Psoas muscle (tissue), 8 donors: ENCODE results near the gene GNB1L. TPM values are rescaled to one million over a fixed set of nuclear protein-coding genes. Genes with fewer than 3 reads are reported as not detected.
A peak's percentile ranks its signal among the peaks of the same experiment; 100 is the strongest.

Experiments used
- ATAC-seq, 4 donors: fragments of 200-7000 bp; cut with Tn5 transposase; one replicate each; pipeline ENCODE4 v1.9.1; 2020; ENCODE audit warnings: moderate library complexity in 3 of 4, mild to moderate bottlenecking in 2 of 4
- DNase-seq, 2 donors: peaks; one replicate each; pipeline ENCODE4 v3.0.0-alpha.2; 2020
- H3K27ac ChIP-seq: fragments of 200-600 bp; one replicate; pipeline ENCODE4 v1.8.0; 2022
- H3K27me3 ChIP-seq, 3 donors: fragments of 200-600 bp in 1 of 3; one replicate each; pipeline versions ENCODE4 v1.6.1 to v1.8.0; 2013 to 2022; ENCODE audit warnings: low read length in 2 of 3, mild to moderate bottlenecking in 2 of 3, moderate library complexity in 1 of 3; ENCODE audit not compliant: insufficient read depth in 3 of 3
- H3K36me3 ChIP-seq, 2 donors: fragments of 200-600 bp in 1 of 2; one replicate each; pipeline versions ENCODE4 v1.6.1 to v1.8.0; 2013 to 2022; ENCODE audit warnings: low read depth in 1 of 2, mild to moderate bottlenecking in 1 of 2, moderate library complexity in 1 of 2; ENCODE audit not compliant: insufficient read depth in 1 of 2
- H3K4me1 ChIP-seq: fragments of 200-600 bp; one replicate; pipeline ENCODE4 v1.8.0; 2022
- H3K4me3 ChIP-seq: fragments of 200-600 bp; one replicate; pipeline ENCODE4 v1.8.0; 2022; ENCODE audit warnings: mild to moderate bottlenecking
- H3K9me3 ChIP-seq: fragments of 200-600 bp; one replicate; pipeline ENCODE4 v1.8.0; 2022
- CTCF ChIP-seq: fragments of 200-600 bp; IDR thresholded peaks from one replicate; pipeline ENCODE4 v1.8.0; 2022; ENCODE audit warnings: antibody characterized with exemption
- WGBS, 3 donors: extraction: QIAGEN DNeasy Blood & Tissue Kit; methylation state at CpG; one replicate each; pipeline versions ENCODE4 v1.1.6 to v1.1.7; 2013; 5-methylcytosine and 5-hydroxymethylcytosine counted together
- intact Hi-C, 2 donors: fragments of 100-400 bp; cut with DNase I; formaldehyde crosslinking; loops; one replicate each; pipeline versions ENCODE4 v1.11.0 to v1.14.2; 2022
- polyA plus RNA-seq, 3 donors: library from polyadenylated mRNA; stranded (reverse); fragments of 200-250 nt; gene quantifications; one replicate each; pipeline ENCODE4 v1.2.3, GENCODE V29; 2013
- total RNA-seq, 4 donors: library from RNA; stranded (reverse); fragmentation: NEBNext Ultra II Directional in 2 of 4; extraction: Animal tissue kit (Norgen Biotek cat#: 25700) in 2 of 4; gene quantifications; one replicate each; pipeline versions ENCODE4 v1.2.1 to v1.2.4, GENCODE V29; 2021 to 2023
- donor health status: healthy with polysubstance abuse.
- donor health status: DM: no; HTN: no; CAD: no; lungs with moderate emphysema.
- donor health status: Bipolar disorder and iron deficiency.
- donor health status: healthy.
- donor health status: DM: yes; HTN: yes; CAD: no.
- donor health status: DM: no; HTN: no; CAD: no.
- donor health status: DM: no; HTN: no; CAD: no.
- donor health status: DM: yes; HTN: yes; CAD: no.

The GNB1L gene
- total and polyA plus RNA-seq, 7 donors = 1.5 to 7.6 (median 3.3) TPM

GRCh38 chr22:19787849-19788141 lies 66.9 kb downstream of the GNB1L start:
- Histone ChIP-seq H3K36me3 (no peaks in the 10 kb centered on the region), H3K27me3 (no peaks in the 10 kb centered on the region), H3K4me3 (no peak overlapping the region), H3K27ac (no peak overlapping the region), H3K4me1 (no peaks in the 10 kb centered on the region), H3K9me3 (no peaks in the 10 kb centered on the region)
- WGBS, 3 donors = 90 to 93% (median 90%) methylated on average over 9 of the region's 9 CpGs
- TF ChIP-seq CTCF = no peak
- intact Hi-C loops = no loop called here
- ATAC-seq (peak in 2 of 4 donors; percentile 16 to 27), DNase-seq (peak in 1 of 2 donors; percentile 26)

GRCh38 chr22:19786959-19787848 lies 67.5 kb downstream of the GNB1L start:
- intact Hi-C loops = no loop called here
- WGBS, 3 donors = 87 to 92% (median 92%) methylated on average over 27 to 28 of the region's 28 CpGs
- TF ChIP-seq CTCF = no peak
- Histone ChIP-seq H3K27me3 (no peaks in the 10 kb centered on the region), H3K27ac (no peak overlapping the region), H3K9me3 (no peaks in the 10 kb centered on the region), H3K4me1 (no peaks in the 10 kb centered on the region), H3K4me3 (no peak overlapping the region), H3K36me3 (no peaks in the 10 kb centered on the region)
- ATAC-seq (peak in 2 of 4 donors; percentile 15 to 18), DNase-seq (peak in 1 of 2 donors; percentile 36)

- no peak overlapping the region for H3K4me3 ChIP-seq
- intact Hi-C loops = no loop called here
- no peaks in the 10 kb centered on the region for H3K9me3 ChIP-seq
- no peaks in the 10 kb centered on the region for H3K36me3 ChIP-seq
- no peak overlapping the region for H3K27ac ChIP-seq
- TF ChIP-seq CTCF = no peak
- DNase-seq = peak in 1 of 2 donors; percentile 35
- H3K4me1 ChIP-seq = no peaks in the 10 kb centered on the region
- H3K27me3 ChIP-seq = no peaks in the 10 kb centered on the region
- WGBS, 3 donors = 87 to 91% (median 90%) methylated on average over 6 of the region's 6 CpGs
- no peak for ATAC-seq
Measured at GRCh38 chr22:19786264-19786585, 68.4 kb downstream of the GNB1L start.

- Histone ChIP-seq H3K4me3 (no peak overlapping the region), H3K4me1 (no peaks in the 10 kb centered on the region), H3K27me3 (no peaks in the 10 kb centered on the region), H3K9me3 (no peaks in the 10 kb centered on the region), H3K36me3 (no peaks in the 10 kb centered on the region), H3K27ac (no peak overlapping the region)
- intact Hi-C loops = no loop called here
- 88 to 92% (median 91%) methylated on average over 22 of the region's 22 CpGs for WGBS, 3 donors
- ATAC-seq (no peak), DNase-seq (peak in 1 of 2 donors; percentile 19)
- no peak for TF ChIP-seq CTCF
Measured at GRCh38 chr22:19785461-19786263, 69.0 kb downstream of the GNB1L start.
